Lung (tissue), 16 donors: ENCODE data around the gene PSAPL1. TPM values are rescaled to one million over a fixed set of nuclear protein-coding genes. Genes with fewer than 3 reads are reported as not detected.

Source experiments
- ATAC-seq: fragments of 200-7000 bp; cut with Tn5 transposase; one replicate; pipeline ENCODE4 v1.9.1; 2020; ENCODE audit warnings: moderate number of reproducible peaks; ENCODE audit not compliant: insufficient read depth, low FRiP score
- DNase-seq, 3 donors: peaks; one replicate each; pipeline ENCODE4 v3.0.0-alpha.2; 2013 to 2017
- H3K27ac ChIP-seq, 2 donors: one replicate each; pipeline ENCODE4 v1.5.1; 2013; ENCODE audit warnings: mild to moderate bottlenecking in 2 of 2, moderate library complexity in 2 of 2, control low read depth in 1 of 2, inconsistent platforms in 1 of 2, low read depth in 1 of 2, low read length in 1 of 2
- H3K27me3 ChIP-seq, 3 donors: one replicate each; pipeline ENCODE4 v1.5.1; 2013; ENCODE audit warnings: low read length in 2 of 3; ENCODE audit not compliant: control insufficient read depth in 3 of 3, insufficient read depth in 3 of 3
- H3K36me3 ChIP-seq, 4 donors: one replicate each; pipeline ENCODE4 v1.5.1; 2013; ENCODE audit warnings: low read length in 4 of 4, mild to moderate bottlenecking in 1 of 4, moderate library complexity in 1 of 4; ENCODE audit not compliant: control insufficient read depth in 4 of 4, insufficient read depth in 4 of 4
- H3K4me1 ChIP-seq, 5 donors: one replicate each; pipeline ENCODE4 v1.5.1; 2013; ENCODE audit warnings: low read length in 5 of 5, mild to moderate bottlenecking in 2 of 5, moderate library complexity in 1 of 5; ENCODE audit not compliant: control insufficient read depth in 5 of 5, insufficient read depth in 5 of 5
- H3K4me3 ChIP-seq: one replicate; pipeline ENCODE4 v1.5.1; 2013; ENCODE audit warnings: mild to moderate bottlenecking, control low read depth, moderate library complexity
- H3K9ac ChIP-seq, 2 donors: one replicate each; pipeline ENCODE4 v1.5.1; 2013; ENCODE audit warnings: low read length in 2 of 2, control low read depth in 1 of 2; ENCODE audit not compliant: insufficient read depth in 1 of 2
- H3K9me3 ChIP-seq, 4 donors: one replicate each; pipeline ENCODE4 v1.5.1; 2013; ENCODE audit warnings: low read length in 3 of 4, mild to moderate bottlenecking in 1 of 4, moderate library complexity in 1 of 4; ENCODE audit not compliant: control insufficient read depth in 4 of 4, insufficient read depth in 3 of 4
- CTCF ChIP-seq: IDR thresholded peaks from 2 replicates; pipeline ENCODE4 v1.5.1; 2012; ENCODE audit warnings: mild to moderate bottlenecking; ENCODE audit errors: control extremely low read depth, extremely low read depth
- WGBS, 2 donors: extraction: QIAGEN DNeasy Blood & Tissue Kit; methylation state at CpG; one replicate each; pipeline ENCODE4 v1.1.7; 2013; 5-methylcytosine and 5-hydroxymethylcytosine counted together
- long read RNA-seq, 5 donors: transcript quantifications; one replicate each; lab custom pipeline, GENCODE V29; 2026
- polyA plus RNA-seq, 2 donors: library from polyadenylated mRNA; stranded (reverse); fragments of 200-250 nt; gene quantifications; one replicate each; pipeline ENCODE4 v1.2.1, GENCODE V29; 2013
- total RNA-seq, 2 donors: library from RNA; depleted of rRNA in 1 of 2; stranded (reverse); fragments of >200 nt in 1 of 2; gene quantifications; one replicate each; pipeline ENCODE4 v1.2.1, GENCODE V29; 2014 to 2021
- donor health status: control.
- donor health status: control.
- donor health status: Bipolar disorder and iron deficiency.
- donor health status: healthy.
- donor health status: DM: yes; HTN: yes; CAD: no.

PSAPL1 gene
- under 1 TPM in 1 of 2 donors, not detected in 1; 0.55 TPM for total RNA-seq
- polyA plus RNA-seq = under 1 TPM; 0.06 to 0.24 TPM
- long read RNA-seq, donor 1 = 0 reads
- long read RNA-seq, donor 2 = 0 reads
- long read RNA-seq, donor 3 = 0 reads
- long read RNA-seq, donor 4 = 0 reads
- long read RNA-seq, donor 5 = 0 reads

- Histone ChIP-seq H3K9ac (no peak within 1 kb of the TSS), H3K27ac (peak within 1 kb of the TSS in 1 of 2 donors; percentile 11), H3K9me3 (peaks cover 0 to under 1% (median 0%) of the 10 kb centered on the region in 4 donors), H3K4me1 (peaks cover 0 to 7% (median 6%) of the 10 kb centered on the region in 5 donors), H3K36me3 (no peaks in the 10 kb centered on the region), H3K27me3 (no peaks in the 10 kb centered on the region), H3K4me3 (no peak within 1 kb of the TSS)
- DNase-seq (peak in 1 of 3 donors; percentile 31), ATAC-seq (peak; percentile 82)
- TF ChIP-seq CTCF = no peak
- 27 to 32% methylated on average over 7 of the region's 7 CpGs for WGBS, 2 donors
Observed at GRCh38 chr4:7434766-7435150, at the start of gene PSAPL1. Gene PSAPL1 (minus strand): TSS chr4:7434930. CDS start chr4:7434879, 51 bp downstream.

- DNase-seq = no peak
- ATAC-seq = no peak
Observed at GRCh38 chr4:7481227-7481626, 46.5 kb upstream of the PSAPL1 start.

GRCh38 chr4:7480423-7480822 lies 45.7 kb upstream of the PSAPL1 start:
- H3K4me3 ChIP-seq = no peak overlapping the region
- no peaks in the 10 kb centered on the region for H3K9me3 ChIP-seq
- ATAC-seq (no peak), DNase-seq (no peak)
- H3K27me3 ChIP-seq = peaks cover 0 to 2% (median 0%) of the 10 kb centered on the region in 3 donors
- no peak overlapping the region for H3K27ac ChIP-seq
- H3K36me3 ChIP-seq = no peaks in the 10 kb centered on the region
- no peaks in the 10 kb centered on the region for H3K4me1 ChIP-seq
- no peak overlapping the region for H3K9ac ChIP-seq
- WGBS, 2 donors = 89 to 95% methylated on average over 16 of the region's 16 CpGs
- TF ChIP-seq CTCF = no peak

More at GRCh38 chr4:7481227-7481626, 46.5 kb upstream of the PSAPL1 start:
- no peak overlapping the region for H3K27ac ChIP-seq
- no peaks in the 10 kb centered on the region for H3K9me3 ChIP-seq
- WGBS, 2 donors = 89 to 93% methylated on average over 14 of the region's 14 CpGs
- no peaks in the 10 kb centered on the region for H3K27me3 ChIP-seq
- no peaks in the 10 kb centered on the region for H3K36me3 ChIP-seq
- no peak overlapping the region for H3K9ac ChIP-seq
- no peak for TF ChIP-seq CTCF
- H3K4me1 ChIP-seq = no peaks in the 10 kb centered on the region
- no peak overlapping the region for H3K4me3 ChIP-seq

GRCh38 chr4:7478665-7479064 lies 43.9 kb upstream of the PSAPL1 start:
- no peak for ATAC-seq
- WGBS, 2 donors = 79 to 83% methylated on average over 11 of the region's 11 CpGs
- no peaks in the 10 kb centered on the region for H3K9me3 ChIP-seq
- no peak overlapping the region for H3K4me3 ChIP-seq
- no peak overlapping the region for H3K27ac ChIP-seq
- no peak for TF ChIP-seq CTCF
- DNase-seq = no peak
- no peak overlapping the region for H3K9ac ChIP-seq
- H3K27me3 ChIP-seq = peaks cover 0 to 3% (median 0%) of the 10 kb centered on the region in 3 donors
- no peaks in the 10 kb centered on the region for H3K36me3 ChIP-seq
- H3K4me1 ChIP-seq = no peaks in the 10 kb centered on the region
